MM.1S (cell line): ENCODE measurements around the gene TDRD12.

ENCODE experiments used
- DNase-seq: peaks from one replicate; pipeline ENCODE4 v3.0.0-alpha.2; 2015
- H2AFZ ChIP-seq: fragments of 300-600 bp; sonication (generic); 2 replicates; pipeline ENCODE4 v1.6.0; 2016; ENCODE audit warnings: antibody characterized with exemption, low read length
- H3F3A ChIP-seq: fragments of 300-600 bp; sonication (generic); 2 replicates; pipeline ENCODE4 v1.6.1; 2016; ENCODE audit warnings: mild to moderate bottlenecking, antibody characterized with exemption, low read length, moderate library complexity, mixed read lengths; ENCODE audit not compliant: insufficient read depth
- H3K27ac ChIP-seq: fragments of 300-600 bp; sonication (generic); 2 replicates; pipeline ENCODE4 v1.5.1; 2016; ENCODE audit warnings: mild to moderate bottlenecking, low read length
- H3K27me3 ChIP-seq: fragments of 300-600 bp; sonication (generic); replicated peaks from 2 replicates; pipeline ENCODE4 v1.6.0; 2016; ENCODE audit warnings: low read length; ENCODE audit not compliant: insufficient read depth
- H3K36me3 ChIP-seq: fragments of 300-600 bp; sonication (generic); replicated peaks from 2 replicates; pipeline ENCODE4 v1.6.1; 2016; ENCODE audit warnings: mild to moderate bottlenecking, low read length, mixed read lengths; ENCODE audit not compliant: insufficient read depth
- H3K4me1 ChIP-seq: fragments of 300-600 bp; sonication (generic); 2 replicates; pipeline ENCODE4 v1.6.1; 2016; ENCODE audit warnings: low read length, mixed read lengths
- H3K4me2 ChIP-seq: fragments of 300-600 bp; sonication (generic); 2 replicates; pipeline ENCODE4 v1.6.0; 2016; ENCODE audit warnings: low read depth, low read length
- H3K4me3 ChIP-seq: fragments of 300-600 bp; sonication (generic); 2 replicates; pipeline ENCODE4 v1.5.1; 2016; ENCODE audit warnings: low read length, mixed read lengths
- H3K79me2 ChIP-seq: fragments of 300-600 bp; sonication (generic); 2 replicates; pipeline ENCODE4 v1.6.1; 2016; ENCODE audit warnings: mixed run types, low read length, mixed read lengths
- H3K9ac ChIP-seq: fragments of 300-600 bp; sonication (generic); 2 replicates; pipeline ENCODE4 v1.6.1; 2016; ENCODE audit warnings: low read length, mixed read lengths
- H3K9me2 ChIP-seq: fragments of 300-600 bp; sonication (generic); replicated peaks from 2 replicates; pipeline ENCODE4 v1.6.1; 2016; ENCODE audit warnings: mild to moderate bottlenecking, low read length, mixed read lengths; ENCODE audit not compliant: insufficient read depth
- H3K9me3 ChIP-seq: fragments of 300-600 bp; sonication (generic); replicated peaks from 2 replicates; pipeline ENCODE4 v1.6.1; 2016; ENCODE audit warnings: mild to moderate bottlenecking, low read length, mixed read lengths; ENCODE audit not compliant: insufficient read depth
- H4K20me1 ChIP-seq: fragments of 300-600 bp; sonication (generic); 2 replicates; pipeline ENCODE4 v1.6.1; 2016; ENCODE audit warnings: mild to moderate bottlenecking, low read length, moderate library complexity, mixed read lengths; ENCODE audit not compliant: insufficient read depth
- CTCF ChIP-seq: fragments of 300-600 bp; sonication (generic); IDR thresholded peaks from 2 replicates; pipeline ENCODE4 v1.5.1; 2016; ENCODE audit warnings: antibody characterized with exemption, low read length, mixed read lengths
- EZH2 ChIP-seq: fragments of 300-600 bp; sonication (generic); optimal IDR thresholded peaks from 2 replicates; pipeline ENCODE3; 2017; ENCODE audit warnings: low read depth, mild to moderate bottlenecking, antibody characterized with exemption, low read length, mixed read lengths
- EZH2phosphoT487 ChIP-seq: fragments of 300-600 bp; sonication (generic); IDR thresholded peaks from 2 replicates; pipeline ENCODE4 v1.6.1; 2018; ENCODE audit warnings: antibody characterized with exemption, low read length

Gene TDRD12

GRCh38 chr19:32677657-32678056, 41.9 kb upstream of the TDRD12 start:
- no peak overlapping the region for H3K4me3 ChIP-seq
- no peak overlapping the region for H2AFZ ChIP-seq
- H3K9ac ChIP-seq: no peak overlapping the region
- no peak overlapping the region for H3K4me2 ChIP-seq
- H3K9me3 ChIP-seq: no peaks in the 10 kb centered on the region
- H3F3A ChIP-seq: no peaks in the 10 kb centered on the region
- no peaks in the 10 kb centered on the region for H3K27me3 ChIP-seq
- no peaks in the 10 kb centered on the region for H3K36me3 ChIP-seq
- no peaks in the 10 kb centered on the region for H4K20me1 ChIP-seq
- H3K27ac ChIP-seq: no peak overlapping the region
- 0 out of 2 replicates have a peak, but pooled peaks cover 6% of the 10 kb centered on the region for H3K4me1 ChIP-seq
- H3K9me2 ChIP-seq: no peaks in the 10 kb centered on the region
- no peak for DNase-seq
- no peak for TF ChIP-seq EZH2phosphoT487
- no peak for TF ChIP-seq EZH2
- no peak for TF ChIP-seq CTCF
- H3K79me2 ChIP-seq: peaks cover 20% of the 10 kb centered on the region

- no peaks in the 10 kb centered on the region for H3K27me3 ChIP-seq
- DNase-seq: no peak
- no peak overlapping the region for H3K4me2 ChIP-seq
- H3K79me2 ChIP-seq: no peaks in the 10 kb centered on the region
- H3K9ac ChIP-seq: no peak overlapping the region
- H4K20me1 ChIP-seq: no peaks in the 10 kb centered on the region
- no peak overlapping the region for H2AFZ ChIP-seq
- no peaks in the 10 kb centered on the region for H3K9me2 ChIP-seq
- H3K4me1 ChIP-seq: no peaks in the 10 kb centered on the region
- H3K4me3 ChIP-seq: no peak overlapping the region
- H3F3A ChIP-seq: no peaks in the 10 kb centered on the region
- H3K9me3 ChIP-seq: no peaks in the 10 kb centered on the region
- H3K36me3 ChIP-seq: no peaks in the 10 kb centered on the region
- TF ChIP-seq CTCF (no peak), EZH2phosphoT487 (no peak), EZH2 (no peak)
- no peak overlapping the region for H3K27ac ChIP-seq
Measured at GRCh38 chr19:32680986-32681385, 38.6 kb upstream of the TDRD12 start.

- Histone ChIP-seq H3K27me3 (no peaks in the 10 kb centered on the region), H3F3A (no peaks in the 10 kb centered on the region), H3K27ac (no peak overlapping the region), H3K9ac (no peak overlapping the region), H3K79me2 (no peaks in the 10 kb centered on the region), H3K36me3 (no peaks in the 10 kb centered on the region), H3K9me2 (no peaks in the 10 kb centered on the region), H3K4me2 (no peak overlapping the region), H3K4me3 (no peak overlapping the region), H2AFZ (no peak overlapping the region), H4K20me1 (no peaks in the 10 kb centered on the region), H3K4me1 (no peaks in the 10 kb centered on the region), H3K9me3 (no peaks in the 10 kb centered on the region)
- no peak for DNase-seq
- TF ChIP-seq EZH2 (no peak), CTCF (no peak), EZH2phosphoT487 (no peak)
Measured at GRCh38 chr19:32682317-32682716, 37.2 kb upstream of the TDRD12 start.
